GM21447 (cell line): ENCODE data around the gene HK2.
"Not testable (repeated sequence)": the region's sequence is repeated elsewhere in the genome, so short reads cannot be mapped to it uniquely, and the experiment has no call there.

Experiments used
- ATAC-seq: cut with Tn5 transposase; IDR thresholded peaks from one replicate; pipeline ENCODE4 v1.9.1; 2021; ENCODE audit not compliant: unreplicated experiment

The HK2 gene

GRCh38 chr2:74833418-74834233 is at the start of gene HK2:
TSS of gene HK2 (plus strand) at chr2:74834127. CDS start at chr2:74834581, 454 bp downstream.
- peak; percentile 67 for ATAC-seq

GRCh38 chr2:74789271-74789670 is 44.7 kb upstream of the HK2 start:
- no peak for ATAC-seq

GRCh38 chr2:74792282-74792681 is 41.6 kb upstream of the HK2 start:
- ATAC-seq = no peak

- not testable (repeated sequence) for ATAC-seq
Observed at GRCh38 chr2:74794878-74795277, 39.0 kb upstream of the HK2 start.

- no peak for ATAC-seq
Observed at GRCh38 chr2:74806355-74806839, 27.5 kb upstream of the HK2 start.

- no peak for ATAC-seq
Observed at GRCh38 chr2:74806920-74807319, 27.0 kb upstream of the HK2 start.

- no peak for ATAC-seq
Observed at GRCh38 chr2:74812787-74813590, 20.9 kb upstream of the HK2 start.

- no peak for ATAC-seq
Observed at GRCh38 chr2:74814102-74814501, 19.8 kb upstream of the HK2 start.

- no peak for ATAC-seq
Observed at GRCh38 chr2:74815941-74816340, 18.0 kb upstream of the HK2 start.

GRCh38 chr2:74816540-74817303 is 17.2 kb upstream of the HK2 start:
- ATAC-seq = no peak

- ATAC-seq = no peak
Observed at GRCh38 chr2:74817304-74817675, 16.6 kb upstream of the HK2 start.

GRCh38 chr2:74819702-74820101 is 14.2 kb upstream of the HK2 start:
- peak; percentile 49 for ATAC-seq

- ATAC-seq = no peak
Observed at GRCh38 chr2:74821177-74822126, 12.5 kb upstream of the HK2 start.

GRCh38 chr2:74822771-74823566 is 11.0 kb upstream of the HK2 start:
- no peak for ATAC-seq

- no peak for ATAC-seq
Observed at GRCh38 chr2:74824679-74825078, 9.2 kb upstream of the HK2 start.

GRCh38 chr2:74828543-74828942 is 5.4 kb upstream of the HK2 start:
- ATAC-seq = no peak

- ATAC-seq = no peak
Observed at GRCh38 chr2:74831693-74832530, 2.0 kb upstream of the HK2 start.

- ATAC-seq = peak; percentile 13
Observed at GRCh38 chr2:74834234-74834791, 386 bp downstream of the HK2 start.
